CD14-positive monocyte (primary cell): ENCODE data around the gene SLC25A22. TPM values are rescaled to one million over a fixed set of nuclear protein-coding genes. Genes with fewer than 3 reads are reported as not detected.
A peak's percentile ranks its signal among the peaks of the same experiment; 100 is the strongest.

ENCODE experiments used
- DNase-seq, 3 donors: peaks; one replicate each; pipeline ENCODE4 v3.0.0-alpha.2; 2011 to 2022
- H2AFZ ChIP-seq: 2 replicates; pipeline ENCODE4 v1.6.0; 2012; ENCODE audit warnings: mild to moderate bottlenecking, low read depth, low read length, inconsistent platforms; ENCODE audit not compliant: insufficient read depth, poor library complexity, severe bottlenecking
- H3K27ac ChIP-seq, 2 donors: 1 replicate in 1 of 2; 2 replicates in 1 of 2; pipeline ENCODE4 v1.5.1; 2012 to 2013; ENCODE audit warnings: low read length in 2 of 2, control low read depth in 1 of 2, inconsistent platforms in 1 of 2, low read depth in 1 of 2, mild to moderate bottlenecking in 1 of 2
- H3K27me3 ChIP-seq, 2 donors: one replicate each; pipeline versions ENCODE4 v1.6.0 to v1.6.1; 2011 to 2013; ENCODE audit warnings: low read length in 2 of 2; ENCODE audit not compliant: control insufficient read depth in 2 of 2, insufficient read depth in 2 of 2
- H3K36me3 ChIP-seq, 2 donors: replicated peaks in 1 of 2; 1 replicate in 1 of 2; 2 replicates in 1 of 2; pipeline versions ENCODE4 v1.5.1 to v1.6.1; 2012 to 2013; ENCODE audit warnings: low read length in 2 of 2, control low read depth in 1 of 2, inconsistent platforms in 1 of 2, mild to moderate bottlenecking in 1 of 2; ENCODE audit not compliant: insufficient read depth in 2 of 2, control insufficient read depth in 1 of 2
- H3K4me1 ChIP-seq, 2 donors: 1 replicate in 1 of 2; 2 replicates in 1 of 2; pipeline versions ENCODE4 v1.5.1 to v1.6.1; 2012 to 2013; ENCODE audit warnings: low read length in 2 of 2, control low read depth in 1 of 2, inconsistent platforms in 1 of 2, mild to moderate bottlenecking in 1 of 2, moderate library complexity in 1 of 2; ENCODE audit not compliant: insufficient read depth in 2 of 2, control insufficient read depth in 1 of 2
- H3K4me2 ChIP-seq: replicated peaks from 2 replicates; pipeline ENCODE3; 2012; ENCODE audit warnings: low read length, moderate library complexity, mild to moderate bottlenecking; ENCODE audit not compliant: poor library complexity, severe bottlenecking; ENCODE audit errors: extremely low read depth
- H3K4me3 ChIP-seq, 3 experiments: fragments of 200-600 bp in 1 of 3; sonication (generic) in 1 of 3; replicated peaks in 1 of 3; 1 replicate in 2 of 3; 2 replicates in 1 of 3; pipeline ENCODE4 v1.5.1; 2011 to 2013; ENCODE audit warnings: low read length in 3 of 3, mild to moderate bottlenecking in 3 of 3, control low read depth in 2 of 3, low read depth in 2 of 3, inconsistent platforms in 1 of 3, moderate library complexity in 1 of 3
- H3K79me2 ChIP-seq: 2 replicates; pipeline ENCODE4 v1.6.0; 2012; ENCODE audit warnings: mild to moderate bottlenecking, control low read depth, inconsistent platforms, low read length, moderate library complexity; ENCODE audit not compliant: insufficient read depth
- H3K9ac ChIP-seq: 2 replicates; pipeline ENCODE4 v1.6.0; 2017; ENCODE audit warnings: low read length, mild to moderate bottlenecking; ENCODE audit not compliant: insufficient read depth, poor library complexity, severe bottlenecking
- H3K9me3 ChIP-seq, 2 donors: replicated peaks in 1 of 2; 1 replicate in 1 of 2; 2 replicates in 1 of 2; pipeline versions ENCODE4 v1.5.1 to v1.6.1; 2012 to 2013; ENCODE audit warnings: low read length in 2 of 2, control low read depth in 1 of 2; ENCODE audit not compliant: control insufficient read depth in 1 of 2, insufficient read depth in 1 of 2
- H4K20me1 ChIP-seq: 2 replicates; pipeline ENCODE4 v1.6.0; 2012; ENCODE audit warnings: mild to moderate bottlenecking, low read length, control low read depth, moderate library complexity; ENCODE audit not compliant: insufficient read depth
- H3K27ac Mint-ChIP-seq, 7 donors: one replicate each; pipeline ENCODE4 v1.8.0; 2020; ENCODE audit warnings: mild to moderate bottlenecking in 7 of 7, mixed read lengths in 7 of 7, moderate library complexity in 6 of 7, inconsistent platforms in 2 of 7
- H3K27me3 Mint-ChIP-seq, 3 donors: one replicate each; pipeline ENCODE4 v1.8.0; 2021 to 2022; ENCODE audit warnings: low read depth in 3 of 3, mild to moderate bottlenecking in 3 of 3, mixed read lengths in 3 of 3, moderate library complexity in 3 of 3, inconsistent platforms in 1 of 3
- H3K36me3 Mint-ChIP-seq, 2 donors: one replicate each; pipeline ENCODE4 v1.8.0; 2020; ENCODE audit warnings: mixed read lengths in 2 of 2, inconsistent platforms in 1 of 2, mild to moderate bottlenecking in 1 of 2
- H3K4me1 Mint-ChIP-seq: one replicate; pipeline ENCODE4 v1.8.0; 2020; ENCODE audit warnings: mild to moderate bottlenecking, mixed read lengths
- H3K4me3 Mint-ChIP-seq, 2 donors: one replicate each; pipeline ENCODE4 v1.8.0; 2020; ENCODE audit warnings: mild to moderate bottlenecking in 2 of 2, mixed read lengths in 2 of 2, moderate library complexity in 1 of 2
- H3K9me3 Mint-ChIP-seq, 7 donors: one replicate each; pipeline ENCODE4 v1.8.0; 2020 to 2022; ENCODE audit warnings: mixed read lengths in 7 of 7, mild to moderate bottlenecking in 6 of 7, moderate library complexity in 6 of 7, inconsistent platforms in 2 of 7
- CTCF ChIP-seq: fragments of 200-600 bp; IDR thresholded peaks from one replicate; pipeline ENCODE4 v1.8.0; 2022; ENCODE audit warnings: antibody characterized with exemption, mild to moderate bottlenecking
- WGBS: methylation state at CpG from one replicate; pipeline ENCODE4 v1.1.5; 2013; ENCODE audit warnings: missing lambda C conversion rate; ENCODE audit not compliant: insufficient coverage; 5-methylcytosine and 5-hydroxymethylcytosine counted together
- intact Hi-C, 2 donors: fragments of 100-400 bp; cut with micrococcal nuclease; formaldehyde crosslinking; loops; one replicate each; pipeline versions ENCODE4 v1.15.0 to v1.15.1; 2023
- polyA plus RNA-seq, 3 donors: library from polyadenylated mRNA; depleted of rRNA in 1 of 3; unstranded in 2 of 3; stranded (reverse) in 1 of 3; fragments of 300-500 nt in 2 of 3; fragments of >200 nt in 1 of 3; fragmentation: Illumina TruSeq in 2 of 3; gene quantifications; 1 replicate in 2 of 3; 2 replicates in 1 of 3; pipeline ENCODE4 v1.2.3, GENCODE V29; 2012 to 2021

SLC25A22 gene
- polyA plus RNA-seq, 3 donors = 4.4 to 20.9 (median 5.6) TPM

DNA sequence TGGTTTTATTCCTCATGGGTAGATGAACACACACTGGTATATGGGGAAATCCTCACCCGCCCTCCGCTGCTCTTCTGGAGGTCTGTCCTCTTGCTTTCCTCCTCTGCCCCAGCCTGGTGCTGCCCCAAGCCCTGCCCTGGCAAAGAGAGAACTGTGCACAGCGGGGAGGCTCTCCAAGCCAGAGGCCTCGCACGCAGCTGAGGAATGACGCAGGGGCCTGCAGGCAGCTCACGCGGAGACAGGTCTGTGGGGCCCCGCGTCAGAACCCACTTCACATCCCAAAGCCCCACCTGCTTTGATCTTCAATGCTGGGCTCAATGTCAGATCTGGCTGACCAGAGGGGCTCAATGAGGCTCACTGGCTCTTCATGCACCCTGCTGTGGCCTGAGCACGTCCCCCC lies 30.8 kb downstream of the SLC25A22 start:
- Histone ChIP-seq H3K79me2 (peaks cover 2% of the 10 kb centered on the region), H3K9ac (no peak overlapping the region), H3K4me3 (no peak overlapping the region), H3K4me1 (no peaks in the 10 kb centered on the region), H3K36me3 (peaks cover 52 to 76% of the 10 kb centered on the region in 2 donors), H2AFZ (no peak overlapping the region), H3K9me3 (no peaks in the 10 kb centered on the region), H3K27me3 (no peaks in the 10 kb centered on the region), H3K4me2 (no peak overlapping the region), H4K20me1 (peaks cover 61% of the 10 kb centered on the region), H3K27ac (no peak overlapping the region)
- no peaks in the 10 kb centered on the region for H3K27me3 Mint-ChIP-seq
- intact Hi-C loops = no loop called here
- 93% methylated on average over 3 of the region's 11 CpGs for WGBS
- TF ChIP-seq CTCF = no peak
- no peak for DNase-seq
- H3K4me3 Mint-ChIP-seq = no peak overlapping the region
- peaks cover 0 to 2% (median 0%) of the 10 kb centered on the region in 7 donors for H3K9me3 Mint-ChIP-seq
- peak overlapping the region in 1 of 7 donors; percentile 50 for H3K27ac Mint-ChIP-seq
- H3K4me1 Mint-ChIP-seq = peaks cover 9% of the 10 kb centered on the region
- H3K36me3 Mint-ChIP-seq = peaks cover 42 to 72% of the 10 kb centered on the region in 2 donors

DNA sequence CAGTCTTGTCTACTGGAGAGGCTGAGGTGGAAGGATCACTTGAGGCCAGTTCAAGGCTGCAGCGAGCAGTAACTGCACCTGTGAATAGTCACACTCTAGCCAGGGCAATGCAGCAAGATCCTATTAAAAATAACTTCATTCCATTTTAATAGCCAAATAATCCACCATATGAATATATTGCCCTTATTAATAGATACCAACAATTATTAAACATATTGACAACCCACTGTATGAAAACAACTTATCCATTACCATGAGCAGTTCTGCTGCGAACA lies 31.2 kb downstream of the SLC25A22 start:
- Mint-ChIP-seq H3K9me3 (peaks cover 0 to 2% (median 0%) of the 10 kb centered on the region in 7 donors), H3K36me3 (peaks cover 44 to 72% of the 10 kb centered on the region in 2 donors), H3K4me3 (no peak overlapping the region), H3K27me3 (no peaks in the 10 kb centered on the region), H3K27ac (peak overlapping the region in 1 of 7 donors; percentile 41), H3K4me1 (peaks cover 9% of the 10 kb centered on the region)
- H3K79me2 ChIP-seq = peaks cover 3% of the 10 kb centered on the region
- peaks cover 53 to 76% of the 10 kb centered on the region in 2 donors for H3K36me3 ChIP-seq
- H2AFZ ChIP-seq = no peak overlapping the region
- no peak for TF ChIP-seq CTCF
- H3K9me3 ChIP-seq = no peaks in the 10 kb centered on the region
- DNase-seq = no peak
- peaks cover 63% of the 10 kb centered on the region for H4K20me1 ChIP-seq
- H3K4me3 ChIP-seq = no peak overlapping the region
- WGBS = 100% methylated on average over 1 of the region's 2 CpGs
- H3K27me3 ChIP-seq = no peaks in the 10 kb centered on the region
- H3K4me1 ChIP-seq = no peaks in the 10 kb centered on the region
- no peak overlapping the region for H3K9ac ChIP-seq
- intact Hi-C loops = no loop called here
- no peak overlapping the region for H3K27ac ChIP-seq
- no peak overlapping the region for H3K4me2 ChIP-seq
